Panc1 (cell line): Measurements from ENCODE around the gene LIPE.

Experiments used
- CTCF ChIP-seq: fragments of 450-650 bp; IDR thresholded peaks from 2 replicates; pipeline ENCODE4 v1.5.1; 2017; ENCODE audit warnings: mild to moderate bottlenecking
- POLR2AphosphoS5 ChIP-seq: IDR thresholded peaks from 2 replicates; pipeline ENCODE4 v1.6.1; 2012; ENCODE audit warnings: mild to moderate bottlenecking, low read depth, low read length, moderate library complexity
- REST ChIP-seq, 2 experiments: IDR thresholded peaks; 2 replicates each; pipeline ENCODE4 v1.6.1; 2011 to 2012; ENCODE audit warnings: low read depth in 2 of 2, control low read depth in 1 of 2, low read length in 1 of 2, mild to moderate bottlenecking in 1 of 2, moderate library complexity in 1 of 2; ENCODE audit not compliant: insufficient read depth in 1 of 2
- SIN3A ChIP-seq: IDR thresholded peaks from 2 replicates; pipeline ENCODE4 v1.6.1; 2012; ENCODE audit warnings: low read depth, mild to moderate bottlenecking, low read length, moderate library complexity, borderline replicate concordance; ENCODE audit not compliant: insufficient read depth
- TCF7L2 ChIP-seq: IDR thresholded peaks from 2 replicates; pipeline ENCODE4 v1.6.1; 2011; ENCODE audit warnings: mild to moderate bottlenecking, low read depth, low read length, inconsistent platforms

GRCh38 chr19:42369433-42370067 lies 57.6 kb downstream of the LIPE start:
- TF ChIP-seq CTCF (no peak), POLR2AphosphoS5 (no peak), SIN3A (no peak), TCF7L2 (no peak), REST (IDR thresholded peaks at IDR 0.05; ENCODE audit: insufficient read depth in 1 of 2, low read depth in 2 of 2, low read length in 1 of 2) (no peak)
